GM12892 (cell line): ENCODE results near the gene TMEM201.

Experiments used
- POLR2A ChIP-seq: IDR thresholded peaks from 2 replicates; pipeline ENCODE4 v1.6.1; 2011; ENCODE audit warnings: low read depth, low read length, control low read depth
- POLR2AphosphoS5 ChIP-seq: IDR thresholded peaks from 2 replicates; pipeline ENCODE4 v1.6.1; 2011; ENCODE audit warnings: low read depth, low read length, control low read depth

DNA sequence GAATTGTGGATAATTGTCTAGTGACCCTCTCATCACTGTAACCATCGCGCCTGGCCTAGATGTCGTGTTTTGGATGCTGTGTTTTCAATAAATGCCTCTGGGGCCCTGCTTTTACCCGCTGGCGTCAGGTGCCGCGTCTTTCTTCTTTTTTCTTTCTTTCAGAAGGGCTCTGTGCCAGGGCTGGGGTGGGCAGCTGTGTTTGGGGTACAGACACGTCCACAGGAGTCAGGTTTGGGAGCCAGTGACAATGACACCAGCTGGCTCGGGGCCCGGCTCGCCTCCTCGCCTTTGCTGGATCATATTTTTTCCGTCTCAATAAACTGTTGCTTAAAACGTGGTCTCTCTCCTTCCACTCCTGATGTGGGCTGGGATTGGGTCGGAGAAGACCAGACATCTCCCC is 16.1 kb downstream of the TMEM201 start:
- TF ChIP-seq POLR2A (no peak), POLR2AphosphoS5 (no peak)
